ENCODE data around the gene PTGES2.
A peak's percentile ranks its signal among the peaks of the same experiment; 100 is the strongest.

PTGES2 gene

DNA sequence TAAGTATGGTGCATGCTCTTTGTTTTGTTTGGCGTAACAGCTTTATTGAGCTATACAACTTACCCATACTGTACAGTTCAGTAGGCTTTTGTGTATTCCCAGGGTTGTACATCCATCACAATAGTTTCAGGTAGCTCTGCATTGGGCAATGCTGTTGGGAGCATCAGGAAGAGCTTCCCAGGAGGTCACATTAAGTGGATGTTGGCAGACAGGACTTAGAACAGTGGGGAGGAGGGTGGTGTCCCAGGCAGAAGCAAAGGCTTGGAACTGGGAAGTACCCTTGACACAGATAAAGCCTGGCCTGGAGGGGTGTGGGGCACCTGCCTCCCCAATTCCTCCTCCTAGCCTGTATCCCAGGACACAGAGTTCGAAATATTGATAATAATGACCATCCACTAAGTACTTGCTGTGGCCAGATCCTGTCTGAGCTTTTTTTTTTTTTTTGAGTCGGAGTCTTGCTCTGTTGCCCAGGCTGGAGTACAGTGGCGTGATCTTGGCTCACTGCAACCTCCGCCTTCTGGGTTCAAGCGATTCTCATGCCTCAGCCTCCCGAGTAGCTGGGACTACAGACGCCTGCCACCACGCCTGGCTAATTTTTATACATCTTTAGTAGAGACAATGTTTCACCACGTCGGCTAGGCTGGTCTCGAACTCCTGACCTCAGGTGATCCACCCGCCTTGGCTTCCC, 33.8 kb upstream of the PTGES2 start:
- TF ChIP-seq, protein P1, sequence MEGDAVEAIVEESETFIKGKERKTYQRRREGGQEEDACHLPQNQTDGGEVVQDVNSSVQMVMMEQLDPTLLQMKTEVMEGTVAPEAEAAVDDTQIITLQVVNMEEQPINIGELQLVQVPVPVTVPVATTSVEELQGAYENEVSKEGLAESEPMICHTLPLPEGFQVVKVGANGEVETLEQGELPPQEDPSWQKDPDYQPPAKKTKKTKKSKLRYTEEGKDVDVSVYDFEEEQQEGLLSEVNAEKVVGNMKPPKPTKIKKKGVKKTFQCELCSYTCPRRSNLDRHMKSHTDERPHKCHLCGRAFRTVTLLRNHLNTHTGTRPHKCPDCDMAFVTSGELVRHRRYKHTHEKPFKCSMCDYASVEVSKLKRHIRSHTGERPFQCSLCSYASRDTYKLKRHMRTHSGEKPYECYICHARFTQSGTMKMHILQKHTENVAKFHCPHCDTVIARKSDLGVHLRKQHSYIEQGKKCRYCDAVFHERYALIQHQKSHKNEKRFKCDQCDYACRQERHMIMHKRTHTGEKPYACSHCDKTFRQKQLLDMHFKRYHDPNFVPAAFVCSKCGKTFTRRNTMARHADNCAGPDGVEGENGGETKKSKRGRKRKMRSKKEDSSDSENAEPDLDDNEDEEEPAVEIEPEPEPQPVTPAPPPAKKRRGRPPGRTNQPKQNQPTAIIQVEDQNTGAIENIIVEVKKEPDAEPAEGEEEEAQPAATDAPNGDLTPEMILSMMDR (IDR thresholded peaks at IDR 0.05; ENCODE audit: extremely low read depth, missing control alignments) = no peak
- DNase-seq (ENCODE audit: low spot score) = no peak

DNA sequence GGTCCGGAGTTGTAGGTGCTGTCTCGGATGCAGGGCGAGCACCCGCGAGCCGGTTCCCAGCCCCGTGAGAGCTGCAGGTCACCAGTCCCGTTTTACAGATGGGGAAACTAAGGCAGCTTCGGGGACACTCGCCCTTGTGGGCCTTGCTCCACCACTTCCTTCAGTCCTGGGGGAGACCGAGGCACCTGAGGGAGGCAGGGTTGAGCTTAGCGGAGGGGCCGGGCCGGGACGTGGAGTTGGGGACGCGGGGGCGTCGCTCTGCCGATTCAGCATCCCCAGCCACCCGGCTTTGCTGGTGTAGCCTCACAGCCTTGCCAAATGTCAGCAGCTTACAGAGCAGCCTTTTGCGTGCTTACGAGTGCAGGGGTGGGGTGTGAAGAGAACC, 33.1 kb upstream of the PTGES2 start:
- DNase-seq (ENCODE audit: low spot score) = peak; percentile 78
- TF ChIP-seq, protein P1 (IDR thresholded peaks at IDR 0.05; ENCODE audit: extremely low read depth, missing control alignments) = no peak

DNA sequence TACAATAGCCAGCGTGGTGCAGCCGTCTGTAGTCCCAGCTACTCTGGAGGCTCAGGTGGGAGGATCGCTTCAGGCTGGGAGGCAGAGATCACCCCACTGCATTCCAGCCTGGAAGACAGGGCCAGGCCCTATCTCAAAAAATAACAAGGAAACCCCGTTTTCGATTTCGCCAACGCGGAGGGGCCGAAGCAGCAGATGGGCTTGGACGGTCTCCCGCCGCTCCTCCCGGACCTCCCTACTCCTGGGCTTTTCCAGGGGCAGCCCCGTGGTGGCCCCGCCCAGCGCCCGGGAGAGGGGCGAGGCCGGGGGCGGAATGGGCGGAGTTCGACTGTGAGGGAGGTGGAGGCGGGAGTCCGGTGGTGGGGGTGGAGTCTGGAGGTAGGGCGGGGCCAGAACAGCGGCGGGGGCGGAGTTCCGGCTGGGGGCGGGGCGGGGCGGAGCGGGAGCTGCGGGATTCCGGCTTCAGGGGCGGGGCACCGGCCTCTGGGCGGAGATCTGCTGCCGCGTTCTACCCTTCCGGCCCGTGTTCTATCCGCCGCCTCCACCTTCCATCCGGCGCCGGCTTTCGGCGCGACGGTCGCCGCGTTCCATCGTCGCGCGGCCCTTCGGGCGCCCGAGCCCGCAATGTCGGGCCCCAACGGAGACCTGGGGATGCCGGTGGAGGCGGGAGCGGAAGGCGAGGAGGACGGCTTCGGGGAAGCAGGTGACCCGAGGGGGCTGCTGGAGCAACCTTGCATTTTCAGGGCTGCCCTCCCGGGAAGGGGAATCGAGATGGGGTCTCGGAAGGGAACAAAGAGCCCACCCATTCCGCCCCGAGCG, 32.5 kb upstream of the PTGES2 start, which contains the start of gene BBLN:
BBLN (plus strand) TSS at position 482 of the 819 bp plus-strand sequence; CDS start at position 625, 143 bp downstream.
- TF ChIP-seq, protein P1 (IDR thresholded peaks at IDR 0.05; ENCODE audit: extremely low read depth, missing control alignments) = no peak
- peak; percentile 100 for DNase-seq (ENCODE audit: low spot score)

DNA sequence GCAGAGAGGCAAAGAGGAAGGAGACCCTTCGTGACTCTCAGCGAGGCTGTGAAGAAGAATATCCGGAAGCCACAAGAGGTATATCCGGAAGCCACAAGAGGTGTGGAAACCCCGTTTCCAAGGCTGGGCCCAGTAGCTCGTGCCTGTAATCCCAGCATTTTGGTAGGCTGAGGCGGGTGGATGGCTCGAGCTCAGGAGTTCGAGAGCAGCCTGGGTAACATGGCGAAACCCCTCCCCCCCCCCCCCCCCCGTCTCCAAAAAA, 31.9 kb upstream of the PTGES2 start:
- DNase-seq (ENCODE audit: low spot score) = peak; percentile 64
- TF ChIP-seq, protein P1 (IDR thresholded peaks at IDR 0.05; ENCODE audit: extremely low read depth, missing control alignments) = no peak

DNA sequence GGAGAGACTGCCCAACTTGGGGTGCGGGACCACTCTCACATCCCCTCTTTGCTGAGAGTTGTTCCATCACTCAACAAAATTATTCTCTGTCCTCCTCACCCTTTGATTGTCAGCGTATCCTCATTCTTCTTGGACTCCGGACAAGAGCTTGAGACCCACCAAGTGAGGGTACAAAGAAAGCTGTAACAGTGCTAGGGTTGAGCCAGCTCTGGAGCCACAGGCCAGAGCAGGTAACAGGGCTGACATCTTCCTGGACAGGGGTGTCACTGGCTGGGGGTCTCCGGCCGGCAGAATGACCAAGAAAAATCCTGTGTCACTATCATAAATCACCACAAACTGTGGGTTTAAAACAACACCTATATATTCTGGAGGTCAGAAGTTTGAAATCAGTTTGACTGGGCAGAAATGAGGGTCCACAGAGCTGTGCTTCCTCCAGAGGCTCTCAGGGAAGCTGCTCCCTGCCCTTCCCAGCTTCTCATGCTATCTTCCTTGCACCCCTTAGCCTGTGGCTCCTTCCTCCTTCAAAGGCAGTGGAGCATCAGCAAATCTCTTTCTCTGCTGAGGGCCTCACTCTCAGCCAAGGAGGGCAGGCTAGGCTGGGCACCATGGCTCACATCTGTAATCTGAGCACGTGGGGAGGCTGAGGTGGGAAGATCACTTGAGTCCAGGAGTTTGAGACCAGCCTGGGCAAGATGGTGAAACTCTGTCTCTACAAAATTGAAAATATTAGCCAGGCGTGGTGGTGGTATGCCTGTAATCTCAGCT, 28.4 kb upstream of the PTGES2 start:
- TF ChIP-seq, protein P1 (IDR thresholded peaks at IDR 0.05; ENCODE audit: extremely low read depth, missing control alignments) = no peak
- no peak for DNase-seq (ENCODE audit: low spot score)

DNA sequence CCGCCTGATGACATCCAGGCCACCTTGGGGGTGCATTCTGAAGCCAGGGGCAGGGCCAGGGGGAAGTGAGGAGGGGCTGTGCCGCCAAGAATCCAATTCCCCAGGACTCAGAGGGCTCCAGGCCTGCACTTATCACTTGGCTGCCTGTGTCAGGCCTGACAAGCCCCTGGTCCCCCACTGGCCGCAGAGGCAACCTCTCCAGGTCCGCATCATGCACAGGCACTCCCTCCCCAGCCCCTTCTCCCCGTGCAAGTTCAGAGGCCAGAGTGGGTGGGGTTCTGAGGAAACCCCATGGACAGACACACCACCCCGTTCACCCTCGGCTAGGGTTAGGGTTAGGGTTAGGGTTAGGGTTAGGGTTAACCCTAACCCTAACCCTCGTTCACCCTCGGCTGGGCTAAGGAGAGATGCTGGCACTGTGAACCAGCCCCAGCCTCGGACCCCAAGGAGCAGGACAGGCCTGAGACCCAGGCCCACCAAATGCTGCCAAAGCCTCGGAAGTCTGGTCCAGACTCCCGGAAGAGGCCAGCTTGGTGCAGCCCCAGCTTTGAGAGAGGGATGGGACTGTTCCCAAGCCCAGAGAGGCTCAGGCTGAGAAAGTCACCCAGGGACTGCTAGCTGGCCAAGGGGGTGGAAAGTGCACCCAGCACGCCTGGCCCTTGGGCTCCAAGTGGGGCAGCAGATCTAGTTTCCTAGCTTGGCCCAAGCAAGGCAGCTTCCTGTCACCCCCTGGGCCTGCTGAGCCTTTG, 26.6 kb upstream of the PTGES2 start:
- TF ChIP-seq, protein P1 (IDR thresholded peaks at IDR 0.05; ENCODE audit: extremely low read depth, missing control alignments) = no peak
- DNase-seq (ENCODE audit: low spot score) = no peak
